Lower leg skin (tissue), 4 donors: ENCODE data around the gene MUC4. TPM values are rescaled to one million over a fixed set of nuclear protein-coding genes. Genes with fewer than 3 reads are reported as not detected.

Experiments used
- DNase-seq, 2 donors: peaks; one replicate each; pipeline ENCODE4 v3.0.0-alpha.2; 2019; ENCODE audit warnings: low spot score in 2 of 2
- H3K4me3 ChIP-seq: fragments of 200-600 bp; sonication (generic); 2 replicates; pipeline ENCODE4 v1.5.1; 2017; ENCODE audit warnings: mild to moderate bottlenecking, low read depth; ENCODE audit not compliant: poor library complexity, severe bottlenecking
- CTCF ChIP-seq, 3 donors: fragments of 450-650 bp; IDR thresholded peaks; one replicate each; pipeline ENCODE4 v1.5.1; 2016; ENCODE audit warnings: antibody characterized with exemption in 3 of 3, mild to moderate bottlenecking in 3 of 3, moderate library complexity in 2 of 3
- POLR2A ChIP-seq, 2 donors: fragments of 450-650 bp; IDR thresholded peaks; one replicate each; pipeline ENCODE4 v1.6.1; 2016 to 2017; ENCODE audit warnings: antibody characterized with exemption in 2 of 2, mild to moderate bottlenecking in 1 of 2, moderate library complexity in 1 of 2
- WGBS, 2 donors: methylation state at CpG; one replicate each; pipeline ENCODE4 v1.1.5; 2018; 5-methylcytosine and 5-hydroxymethylcytosine counted together
- intact Hi-C: fragments of 100-400 bp; cut with DNase I; formaldehyde crosslinking; loops from one replicate; pipeline ENCODE4 v1.15.0; 2023; ENCODE audit warnings: low total_unique reads
- total RNA-seq, 4 donors: library from RNA; depleted of rRNA; stranded (reverse); fragments of >200 nt; gene quantifications; one replicate each; pipeline ENCODE4 v1.1.0, GENCODE V29; 2016

Gene MUC4
- total RNA-seq, 4 donors from 2014 or later: not detected

GRCh38 chr3:195767792-195768191 lies 43.9 kb downstream of the MUC4 start:
- H3K4me3 ChIP-seq: no peak overlapping the region
- 76 to 77% methylated on average over 10 of the region's 10 CpGs for WGBS, 2 donors
- DNase-seq: no peak
- intact Hi-C loops: no loop called here
- TF ChIP-seq CTCF (IDR thresholded peaks at IDR 0.05) (no peak), POLR2A (IDR thresholded peaks at IDR 0.05) (no peak)

GRCh38 chr3:195766671-195767070 lies 45.1 kb downstream of the MUC4 start:
- TF ChIP-seq POLR2A (IDR thresholded peaks at IDR 0.05) (no peak), CTCF (IDR thresholded peaks at IDR 0.05) (no peak)
- intact Hi-C loops: no loop called here

GRCh38 chr3:195764961-195765706 lies 46.6 kb downstream of the MUC4 start:
- DNase-seq: no peak

More at GRCh38 chr3:195766671-195767070, 45.1 kb downstream of the MUC4 start:
- H3K4me3 ChIP-seq: no peak overlapping the region
- WGBS, 2 donors: 92 to 95% methylated on average over 13 to 14 of the region's 14 CpGs
- DNase-seq: no peak

GRCh38 chr3:195763843-195764825 lies 47.6 kb downstream of the MUC4 start:
- TF ChIP-seq POLR2A (IDR thresholded peaks at IDR 0.05): no peak
- no peak for TF ChIP-seq CTCF (IDR thresholded peaks at IDR 0.05)
- DNase-seq: no peak
- intact Hi-C loops: no loop called here
- 75 to 79% methylated on average over 26 of the region's 26 CpGs for WGBS, 2 donors
- H3K4me3 ChIP-seq: no peak overlapping the region

More at GRCh38 chr3:195764961-195765706, 46.6 kb downstream of the MUC4 start:
- intact Hi-C loops: no loop called here
- no peak overlapping the region for H3K4me3 ChIP-seq
- TF ChIP-seq POLR2A (IDR thresholded peaks at IDR 0.05) (no peak), CTCF (IDR thresholded peaks at IDR 0.05) (no peak)
- WGBS, 2 donors: 81 to 84% methylated on average over 27 to 28 of the region's 28 CpGs

- H3K4me3 ChIP-seq: no peak overlapping the region
- WGBS, 2 donors: 82 to 85% methylated on average over 28 of the region's 28 CpGs
- intact Hi-C loops: no loop called here
- no peak for TF ChIP-seq CTCF (IDR thresholded peaks at IDR 0.05)
- no peak for TF ChIP-seq POLR2A (IDR thresholded peaks at IDR 0.05)
- DNase-seq: no peak
Observed at GRCh38 chr3:195763076-195763830, 48.5 kb downstream of the MUC4 start.
